Ishikawa (cell line): ENCODE results near the gene COMMD1.

Experiments
- CEBPB ChIP-seq: IDR thresholded peaks from 2 replicates; pipeline ENCODE4 v1.6.1; 2012
- CREB1 ChIP-seq: IDR thresholded peaks from 2 replicates; pipeline ENCODE4 v1.6.1; 2012; ENCODE audit warnings: low read depth
- EGR1 ChIP-seq: IDR thresholded peaks from 2 replicates; pipeline ENCODE4 v1.6.1; 2012
- EP300 ChIP-seq: IDR thresholded peaks from 2 replicates; pipeline ENCODE4 v1.6.1; 2012; ENCODE audit warnings: borderline replicate concordance
- FOXM1 ChIP-seq: IDR thresholded peaks from 2 replicates; pipeline ENCODE4 v1.6.1; 2012; ENCODE audit warnings: low read depth, borderline replicate concordance
- MAX ChIP-seq: IDR thresholded peaks from 2 replicates; pipeline ENCODE4 v1.6.1; 2012
- NFIC ChIP-seq: IDR thresholded peaks from 2 replicates; pipeline ENCODE4 v1.6.1; 2012
- RAD21 ChIP-seq: IDR thresholded peaks from 2 replicates; pipeline ENCODE4 v1.6.1; 2012; ENCODE audit warnings: low read depth
- REST ChIP-seq: IDR thresholded peaks from 2 replicates; pipeline ENCODE4 v1.6.1; 2012; ENCODE audit warnings: low read depth, mild to moderate bottlenecking
- TAF1 ChIP-seq: IDR thresholded peaks from 2 replicates; pipeline ENCODE4 v1.6.1; 2012; ENCODE audit warnings: low read depth, mild to moderate bottlenecking
- TCF12 ChIP-seq: IDR thresholded peaks from 2 replicates; pipeline ENCODE4 v1.6.1; 2012; ENCODE audit warnings: low read depth
- TEAD4 ChIP-seq: IDR thresholded peaks from 2 replicates; pipeline ENCODE4 v1.6.1; 2012
- USF1 ChIP-seq: IDR thresholded peaks from 2 replicates; pipeline ENCODE4 v1.6.1; 2012
- YY1 ChIP-seq: IDR thresholded peaks from 2 replicates; pipeline ENCODE4 v1.6.1; 2012; ENCODE audit warnings: low read depth
- ZBTB7A ChIP-seq: IDR thresholded peaks from 2 replicates; pipeline ENCODE4 v1.6.1; 2012; ENCODE audit warnings: low read depth

Gene COMMD1

GRCh38 chr2:61961231-61961901 is 55.9 kb downstream of the COMMD1 start:
- TF ChIP-seq EP300 (no peak), TCF12 (no peak), CEBPB (no peak), TAF1 (no peak), MAX (no peak), REST (no peak), YY1 (no peak), NFIC (no peak), FOXM1 (no peak), TEAD4 (no peak), CREB1 (no peak), EGR1 (no peak), RAD21 (no peak), ZBTB7A (no peak), USF1 (no peak)

GRCh38 chr2:61962095-61962984 is 56.9 kb downstream of the COMMD1 start:
- no peak for TF ChIP-seq MAX
- no peak for TF ChIP-seq USF1
- no peak for TF ChIP-seq CREB1
- TF ChIP-seq EGR1 = no peak
- no peak for TF ChIP-seq TAF1
- TF ChIP-seq REST = no peak
- no peak for TF ChIP-seq FOXM1

GRCh38 chr2:61966087-61966727 is 60.7 kb downstream of the COMMD1 start:
- TF ChIP-seq ZBTB7A (no peak), FOXM1 (no peak), CREB1 (no peak), TAF1 (no peak), CEBPB (no peak)

GRCh38 chr2:61967262-61967661 is 61.8 kb downstream of the COMMD1 start:
- no peak for TF ChIP-seq EGR1
- TF ChIP-seq CEBPB = no peak
- no peak for TF ChIP-seq MAX
- TF ChIP-seq CREB1 = no peak
- no peak for TF ChIP-seq FOXM1
- no peak for TF ChIP-seq TAF1
- no peak for TF ChIP-seq ZBTB7A
- TF ChIP-seq YY1 = no peak
- TF ChIP-seq TEAD4 = no peak

GRCh38 chr2:61969376-61969775 is 63.9 kb downstream of the COMMD1 start:
- TF ChIP-seq EGR1 (no peak), NFIC (peak; percentile 64; the same call in 1 of the 2 replicates), EP300 (0 out of 2 replicates have a peak, but pooled peaks have one; percentile 32), TCF12 (peak; percentile 27; the same call in 1 of the 2 replicates)
